ES-I3 (cell line): ENCODE data around the gene DAZAP1.

Experiments used
- H3K36me3 ChIP-seq: 2 replicates; pipeline ENCODE4 v1.6.1; 2013; ENCODE audit warnings: mild to moderate bottlenecking, low read length, control low read depth, moderate library complexity; ENCODE audit not compliant: insufficient read depth
- H3K4me1 ChIP-seq: 2 replicates; pipeline ENCODE4 v1.6.1; 2013; ENCODE audit warnings: mild to moderate bottlenecking, control low read depth, low read length; ENCODE audit not compliant: insufficient read depth
- H3K9ac ChIP-seq: 2 replicates; pipeline ENCODE4 v1.6.1; 2013; ENCODE audit warnings: low read depth, mild to moderate bottlenecking, low read length, moderate library complexity
- H3K9me3 ChIP-seq: 2 replicates; pipeline ENCODE4 v1.6.1; 2013; ENCODE audit warnings: mild to moderate bottlenecking, low read length, moderate library complexity; ENCODE audit not compliant: control insufficient read depth, insufficient read depth

The DAZAP1 gene

DNA sequence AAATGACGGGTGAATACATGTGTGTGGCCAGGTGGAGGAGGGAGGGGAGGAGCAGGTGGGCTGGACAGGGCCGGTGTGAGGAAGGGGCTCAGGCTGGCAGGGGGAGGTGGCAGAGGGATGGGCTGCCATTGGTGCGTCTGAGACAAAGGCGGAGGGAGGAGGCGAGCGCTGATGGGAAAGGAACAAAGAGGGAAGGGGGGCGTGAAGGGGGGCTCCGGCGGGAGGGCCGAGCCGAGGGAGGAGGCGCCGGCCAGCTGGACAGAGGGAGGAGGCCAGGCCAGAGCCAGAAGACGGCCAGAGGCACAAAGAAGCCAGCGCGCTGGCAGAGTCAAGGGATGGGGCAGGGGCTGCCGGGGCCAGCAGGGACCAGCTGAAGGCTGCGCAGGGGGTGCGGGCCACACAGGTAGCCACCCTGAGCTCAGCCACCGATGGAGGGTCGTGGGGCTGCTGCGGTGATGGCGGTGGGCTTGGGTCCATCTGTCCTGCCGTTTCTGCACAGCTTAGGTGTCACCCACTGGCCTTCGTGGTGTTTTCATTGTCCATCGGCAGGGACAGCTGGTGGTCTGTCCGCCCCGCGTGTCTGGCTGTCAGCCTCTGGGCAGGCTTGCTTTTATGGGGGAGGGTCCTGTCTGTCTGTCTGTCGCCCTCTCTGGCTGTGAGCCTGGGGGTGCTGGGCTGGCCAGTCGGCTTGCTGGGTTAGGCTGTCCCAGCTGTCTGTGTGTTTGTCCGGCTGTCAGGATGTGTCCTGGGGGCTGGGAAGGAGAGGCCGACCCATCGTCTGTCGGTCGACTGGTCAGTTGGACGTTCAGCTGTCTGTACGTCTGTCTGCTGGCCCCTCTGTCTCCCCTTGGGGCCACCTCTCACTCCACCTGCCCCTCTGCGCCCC is 44.8 kb downstream of the DAZAP1 start:
- Histone ChIP-seq H3K9ac (no peak overlapping the region), H3K36me3 (no peaks in the 10 kb centered on the region; the same call in 1 of the 2 replicates), H3K4me1 (no peaks in the 10 kb centered on the region), H3K9me3 (no peaks in the 10 kb centered on the region)

DNA sequence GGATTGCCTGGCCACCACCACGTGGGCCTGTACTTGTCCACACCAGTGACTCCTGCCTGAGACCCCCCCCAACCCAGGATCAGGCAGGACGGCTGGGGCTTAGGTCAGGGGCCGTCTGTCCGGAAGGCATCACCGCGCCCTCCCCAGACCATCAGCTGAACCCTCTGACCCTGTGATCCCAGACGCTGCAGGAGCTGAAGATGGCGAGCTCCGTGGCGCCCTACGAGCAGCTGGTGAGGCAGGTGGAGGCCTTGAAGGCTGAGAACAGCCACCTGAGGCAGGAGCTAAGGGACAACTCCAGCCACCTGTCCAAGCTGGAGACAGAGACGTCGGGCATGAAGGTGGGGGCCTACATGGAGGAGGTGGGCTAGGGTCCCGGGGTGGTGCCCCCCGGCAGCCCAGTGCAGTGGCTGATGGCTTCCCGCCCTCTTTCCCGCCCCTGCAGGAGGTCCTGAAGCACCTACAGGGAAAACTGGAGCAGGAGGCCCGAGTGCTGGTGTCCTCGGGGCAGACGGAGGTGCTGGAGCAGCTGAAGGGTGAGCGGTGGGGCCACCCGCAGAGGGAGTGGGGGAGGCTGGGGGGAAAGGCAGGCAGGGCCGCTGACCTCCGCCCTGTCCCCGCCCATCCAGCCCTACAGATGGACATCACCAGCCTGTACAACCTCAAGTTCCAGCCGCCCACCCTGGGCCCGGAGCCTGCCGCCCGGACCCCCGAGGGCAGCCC is 45.6 kb downstream of the DAZAP1 start:
- Histone ChIP-seq H3K36me3 (no peaks in the 10 kb centered on the region; the same call in 1 of the 2 replicates), H3K4me1 (peaks cover 3% of the 10 kb centered on the region; the same call in 1 of the 2 replicates), H3K9me3 (no peaks in the 10 kb centered on the region), H3K9ac (no peak overlapping the region)

DNA sequence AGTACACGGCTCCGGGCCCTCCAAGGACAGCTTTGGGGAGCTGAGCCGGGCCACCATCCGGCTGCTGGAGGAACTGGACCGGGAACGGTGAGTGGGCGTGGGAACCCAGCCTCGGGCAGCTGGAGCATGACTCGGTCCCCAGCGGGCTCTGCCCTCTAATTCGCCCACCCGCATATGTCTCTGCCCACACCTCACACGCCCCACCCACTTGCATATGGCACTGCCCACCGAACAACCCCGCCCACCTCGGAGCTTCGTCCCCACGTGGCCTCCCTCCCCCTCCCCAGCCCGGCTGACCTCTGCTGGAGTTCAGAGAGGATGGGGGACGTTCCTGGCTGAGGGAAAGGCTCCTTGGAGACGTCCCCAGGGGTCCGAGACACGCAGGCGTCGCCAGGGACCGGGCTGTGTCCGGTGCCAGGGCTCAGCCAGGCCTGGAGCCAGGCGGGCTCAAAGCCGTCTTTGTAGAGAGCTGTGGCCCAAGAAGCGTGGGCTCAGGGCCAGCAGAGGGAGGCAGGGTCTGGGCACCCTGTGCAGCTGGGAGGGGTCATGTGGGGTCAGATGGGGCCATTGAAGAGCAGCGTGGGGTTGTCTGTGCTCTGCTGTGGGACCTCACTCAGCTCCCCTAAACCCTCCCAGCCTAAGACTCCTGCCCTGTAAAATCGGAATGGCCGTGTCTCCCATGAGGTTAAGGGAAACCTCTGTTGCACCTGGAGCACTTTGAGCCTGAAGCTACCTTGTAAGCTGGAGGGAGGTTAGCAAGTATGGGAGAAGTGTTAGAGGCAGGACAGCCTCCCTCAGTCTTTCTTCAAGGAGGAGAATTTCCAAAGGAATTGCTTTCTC is 46.4 kb downstream of the DAZAP1 start:
- H3K36me3 ChIP-seq: no peaks in the 10 kb centered on the region
- H3K9me3 ChIP-seq: no peaks in the 10 kb centered on the region
- H3K9ac ChIP-seq: no peak overlapping the region
- H3K4me1 ChIP-seq: peaks cover 3% of the 10 kb centered on the region; the same call in 1 of the 2 replicates

DNA sequence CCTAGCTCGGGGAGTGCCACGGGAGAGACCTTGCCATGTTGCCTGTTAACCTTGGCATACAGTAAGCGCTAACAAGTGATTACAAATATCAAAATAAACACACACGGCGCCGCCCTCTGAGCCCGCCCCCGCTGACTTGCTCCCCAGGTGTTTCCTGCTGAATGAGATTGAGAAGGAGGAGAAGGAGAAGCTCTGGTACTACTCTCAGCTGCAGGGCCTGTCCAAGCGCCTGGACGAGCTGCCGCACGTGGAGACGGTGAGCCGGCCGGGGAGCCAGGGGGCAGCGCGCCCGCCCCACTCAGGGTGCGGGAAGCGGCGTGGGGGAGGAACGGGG is 47.6 kb downstream of the DAZAP1 start:
- no peaks in the 10 kb centered on the region for H3K9me3 ChIP-seq
- H3K9ac ChIP-seq: no peak overlapping the region
- H3K4me1 ChIP-seq: peaks cover 3% of the 10 kb centered on the region; the same call in 1 of the 2 replicates
- no peaks in the 10 kb centered on the region for H3K36me3 ChIP-seq

DNA sequence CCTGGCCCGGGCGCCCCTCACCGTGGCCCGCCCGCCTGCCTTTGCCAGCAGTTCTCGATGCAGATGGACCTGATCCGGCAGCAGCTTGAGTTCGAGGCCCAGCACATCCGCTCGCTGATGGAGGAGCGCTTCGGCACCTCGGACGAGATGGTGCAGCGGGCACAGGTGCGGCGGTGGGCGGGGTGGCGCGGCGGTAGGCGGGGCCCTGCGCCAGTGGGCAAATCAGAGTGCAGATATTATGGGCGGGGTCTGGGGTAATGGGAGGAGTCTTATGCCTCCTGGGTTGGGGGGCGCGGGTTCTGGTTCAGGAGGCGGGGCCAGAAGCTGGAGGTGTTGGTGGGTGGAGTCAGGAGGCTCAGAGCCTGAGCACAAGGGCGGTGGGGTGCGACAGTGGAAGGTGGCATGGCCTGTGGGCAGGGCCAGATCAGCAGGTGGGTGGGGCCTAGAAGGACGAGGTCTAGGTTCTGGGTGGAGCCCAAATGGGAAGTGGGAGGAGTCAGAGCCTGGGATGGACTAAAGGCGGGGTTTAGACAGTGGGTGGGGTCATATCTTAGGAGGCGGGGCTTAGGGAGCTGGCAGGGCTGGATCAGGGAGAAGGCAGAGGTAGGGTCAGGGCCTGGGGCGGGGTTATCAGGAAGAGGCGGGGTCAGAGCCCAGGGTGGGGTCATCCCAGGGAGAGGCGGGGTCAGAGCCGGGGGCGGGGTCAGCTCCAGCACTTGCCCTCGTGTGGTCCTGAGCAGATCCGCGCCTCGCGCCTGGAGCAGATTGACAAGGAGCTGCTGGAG is 48.1 kb downstream of the DAZAP1 start:
- Histone ChIP-seq H3K36me3 (no peaks in the 10 kb centered on the region), H3K9ac (no peak overlapping the region), H3K4me1 (peaks cover 3% of the 10 kb centered on the region; the same call in 1 of the 2 replicates), H3K9me3 (no peaks in the 10 kb centered on the region)

DNA sequence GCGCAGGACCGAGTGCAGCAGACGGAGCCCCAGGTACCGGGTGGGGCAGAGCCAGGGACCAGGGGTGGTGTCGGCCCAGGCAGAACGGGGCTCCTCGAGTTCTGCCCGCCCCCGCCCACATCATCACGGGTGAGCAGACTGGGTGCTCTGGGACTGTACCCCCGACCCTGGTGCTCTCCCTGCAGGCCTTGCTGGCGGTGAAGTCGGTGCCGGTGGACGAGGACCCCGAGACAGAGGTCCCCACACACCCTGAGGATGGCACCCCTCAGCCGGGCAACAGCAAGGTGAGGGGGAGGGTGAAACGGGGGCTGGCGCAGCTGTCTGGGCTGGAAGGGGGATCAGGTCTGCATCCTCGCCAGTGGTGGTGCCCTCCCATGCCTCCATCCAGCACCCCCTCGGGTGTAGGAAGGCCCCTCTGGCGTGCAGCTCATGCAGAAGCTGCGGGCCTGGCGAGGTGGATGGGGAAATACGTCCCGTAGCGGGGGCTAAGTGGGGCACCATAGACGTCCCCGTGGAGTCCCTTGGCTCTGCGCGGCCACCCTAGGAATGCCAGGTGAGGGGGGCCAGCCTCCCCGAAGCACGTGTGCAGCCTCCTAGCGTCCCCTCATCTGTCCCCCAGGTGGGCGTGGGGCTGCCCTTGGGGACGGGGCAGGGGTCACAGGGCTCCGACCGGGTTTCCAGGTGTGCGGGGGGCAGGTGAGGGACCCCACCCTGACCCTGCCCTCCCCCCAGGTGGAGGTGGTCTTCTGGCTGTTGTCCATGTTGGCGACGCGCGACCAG is 48.9 kb downstream of the DAZAP1 start:
- Histone ChIP-seq H3K9me3 (no peaks in the 10 kb centered on the region), H3K36me3 (no peaks in the 10 kb centered on the region), H3K9ac (no peak overlapping the region), H3K4me1 (peaks cover 3% of the 10 kb centered on the region; the same call in 1 of the 2 replicates)

DNA sequence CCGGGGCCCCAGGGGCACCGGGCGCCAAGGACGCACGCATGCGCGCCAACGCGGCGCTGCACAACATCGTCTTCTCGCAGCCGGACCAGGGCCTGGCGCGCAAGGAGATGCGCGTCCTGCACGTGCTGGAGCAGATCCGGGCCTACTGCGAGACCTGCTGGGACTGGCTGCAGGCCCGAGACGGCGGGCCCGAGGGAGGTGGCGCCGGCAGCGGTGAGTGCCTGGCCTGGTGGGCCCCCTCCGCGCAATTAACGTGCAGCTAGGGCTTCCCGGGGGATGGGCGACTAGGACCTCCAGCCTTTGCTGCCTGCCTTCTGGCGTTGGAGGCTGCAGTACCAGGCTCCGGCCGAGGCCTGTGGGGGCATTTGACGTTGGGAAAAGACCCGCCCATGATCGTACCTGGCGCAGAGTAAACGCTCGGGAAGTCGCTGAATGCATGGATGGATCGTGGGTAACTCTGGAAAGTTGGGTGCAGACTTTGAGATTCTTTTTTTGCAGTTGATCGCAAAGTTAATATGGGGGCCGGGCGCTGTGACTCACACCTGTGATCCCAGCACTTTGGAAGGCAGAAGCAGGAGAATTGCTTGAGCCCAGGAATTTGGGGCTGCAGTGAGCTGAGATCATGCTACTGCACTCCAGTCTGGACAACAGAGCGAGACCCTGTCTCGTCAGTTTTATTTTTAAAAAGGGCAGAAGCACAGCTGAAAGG is 49.8 kb downstream of the DAZAP1 start:
- Histone ChIP-seq H3K36me3 (no peaks in the 10 kb centered on the region), H3K9ac (no peak overlapping the region), H3K4me1 (peaks cover 3% of the 10 kb centered on the region; the same call in 1 of the 2 replicates), H3K9me3 (no peaks in the 10 kb centered on the region)

DNA sequence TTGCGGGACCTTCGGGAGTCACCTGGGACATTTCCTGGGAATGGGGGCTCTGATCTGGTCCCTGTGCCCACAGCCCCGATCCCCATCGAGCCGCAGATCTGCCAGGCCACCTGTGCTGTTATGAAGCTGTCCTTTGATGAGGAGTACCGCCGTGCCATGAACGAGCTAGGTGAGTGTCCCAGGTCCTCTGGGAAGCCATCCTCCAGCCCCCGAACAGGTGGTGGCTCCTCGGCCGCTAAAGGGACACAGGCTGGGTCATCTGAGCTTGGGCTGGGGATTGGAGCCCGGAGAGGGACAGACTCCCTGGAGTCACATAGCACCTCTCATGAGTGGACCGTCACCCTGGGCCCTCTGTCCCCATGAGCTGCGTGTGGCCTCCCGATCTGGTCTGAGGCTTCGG is 50.5 kb downstream of the DAZAP1 start:
- no peak overlapping the region for H3K9ac ChIP-seq
- peaks cover 3% of the 10 kb centered on the region; the same call in 1 of the 2 replicates for H3K4me1 ChIP-seq
- no peaks in the 10 kb centered on the region for H3K36me3 ChIP-seq
- no peaks in the 10 kb centered on the region for H3K9me3 ChIP-seq

DNA sequence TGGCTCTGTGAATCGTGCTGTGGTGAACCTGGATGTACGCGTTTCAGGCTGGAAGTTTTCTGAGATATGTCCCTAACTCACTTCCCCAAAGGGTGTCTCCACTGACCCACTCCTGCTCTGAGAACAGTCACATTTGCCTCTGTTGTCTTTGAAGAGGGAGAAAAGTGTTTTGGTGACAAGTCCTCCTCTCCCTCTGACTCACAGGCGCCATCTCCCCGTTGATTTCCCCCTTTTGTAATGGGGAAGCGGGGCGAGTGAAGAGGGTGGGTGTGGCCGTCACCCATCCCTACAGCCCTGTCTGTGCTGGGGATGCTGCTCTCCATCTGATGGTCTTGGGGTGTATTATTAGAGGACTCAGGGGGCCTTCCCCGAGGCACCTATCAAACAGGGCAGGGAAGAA is 52.1 kb downstream of the DAZAP1 start:
- Histone ChIP-seq H3K9ac (no peak overlapping the region), H3K4me1 (peaks cover 3% of the 10 kb centered on the region; the same call in 1 of the 2 replicates), H3K36me3 (no peaks in the 10 kb centered on the region), H3K9me3 (no peaks in the 10 kb centered on the region)

DNA sequence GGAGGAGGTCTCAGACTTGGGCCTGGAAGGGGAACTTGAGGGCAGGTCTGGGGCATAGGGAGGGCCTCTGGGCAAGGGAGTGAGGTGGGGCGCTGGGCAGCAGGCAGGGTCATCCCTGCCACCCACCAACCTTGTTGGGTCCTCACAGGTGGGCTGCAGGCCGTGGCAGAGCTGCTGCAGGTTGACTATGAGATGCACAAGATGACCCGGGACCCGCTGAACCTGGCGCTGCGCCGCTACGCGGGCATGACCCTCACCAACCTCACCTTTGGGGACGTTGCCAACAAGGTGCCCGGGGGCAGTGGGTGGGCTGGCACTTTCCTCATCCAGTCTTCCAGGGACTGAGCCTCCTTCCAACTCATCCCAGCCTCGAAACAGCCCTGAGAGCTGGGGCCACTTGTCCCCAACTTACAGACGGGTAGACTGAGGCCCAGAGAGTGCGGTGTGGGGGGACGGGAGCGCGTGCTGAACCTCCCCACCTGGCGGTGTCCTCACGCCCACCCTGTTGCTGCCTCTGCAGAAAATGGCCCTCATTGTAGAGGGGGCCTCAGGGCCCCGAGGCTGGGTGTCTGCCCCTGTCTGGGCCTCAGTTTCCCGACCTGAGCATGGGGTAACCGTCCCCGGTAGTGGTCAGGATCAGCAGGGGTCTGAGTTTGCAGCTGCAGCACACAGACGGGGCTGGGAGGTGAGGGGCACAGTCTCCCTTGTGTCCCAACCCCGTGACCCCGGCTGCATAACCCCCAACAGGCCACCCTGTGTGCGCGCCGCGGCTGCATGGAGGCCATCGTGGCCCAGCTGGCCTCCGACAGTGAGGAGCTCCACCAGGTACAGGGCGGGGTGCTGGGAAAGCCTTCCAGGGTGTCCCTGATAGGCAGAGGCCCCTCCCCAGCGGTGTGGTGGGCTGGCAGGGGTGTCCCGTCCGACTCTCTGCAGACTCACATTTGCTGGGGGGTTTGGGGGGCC is 52.9 kb downstream of the DAZAP1 start:
- Histone ChIP-seq H3K9me3 (no peaks in the 10 kb centered on the region), H3K4me1 (peaks cover 3% of the 10 kb centered on the region; the same call in 1 of the 2 replicates), H3K9ac (no peak overlapping the region), H3K36me3 (no peaks in the 10 kb centered on the region)

DNA sequence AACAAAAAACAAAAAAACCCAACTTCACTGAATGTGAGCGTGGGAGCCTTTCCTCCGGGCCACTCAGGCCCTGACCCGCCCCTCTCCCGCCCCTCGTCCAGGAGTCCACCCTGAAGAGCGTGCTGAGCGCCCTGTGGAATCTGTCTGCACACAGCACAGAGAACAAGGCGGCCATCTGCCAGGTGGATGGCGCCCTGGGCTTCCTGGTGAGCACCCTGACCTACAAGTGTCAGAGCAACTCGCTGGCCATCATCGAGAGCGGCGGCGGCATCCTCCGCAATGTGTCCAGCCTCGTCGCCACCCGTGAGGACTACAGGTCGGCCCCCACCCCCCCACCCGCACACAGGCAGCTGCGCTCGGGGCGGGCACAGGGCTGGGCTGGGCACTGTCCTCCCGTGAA is 54.5 kb downstream of the DAZAP1 start:
- Histone ChIP-seq H3K9me3 (no peaks in the 10 kb centered on the region), H3K36me3 (no peaks in the 10 kb centered on the region), H3K4me1 (peaks cover 3% of the 10 kb centered on the region; the same call in 1 of the 2 replicates), H3K9ac (no peak overlapping the region)
